Left lung (tissue), 10 donors: ENCODE measurements around the gene MICAL2. TPM values are rescaled to one million over a fixed set of nuclear protein-coding genes. Genes with fewer than 3 reads are reported as not detected.

Source experiments
- ATAC-seq: fragments of 200-7000 bp; cut with Tn5 transposase; one replicate; pipeline ENCODE4 v1.9.1; 2020; ENCODE audit warnings: moderate library complexity
- DNase-seq, 4 donors: peaks; one replicate each; pipeline ENCODE4 v3.0.0-alpha.2; 2013 to 2020
- H3K27ac ChIP-seq, 2 donors: fragments of 200-600 bp; sonication (generic) in 1 of 2; one replicate each; pipeline versions ENCODE4 v1.5.0 to v1.8.0; 2020 to 2021
- H3K27me3 ChIP-seq, 2 donors: fragments of 200-600 bp; sonication (generic) in 1 of 2; one replicate each; pipeline versions ENCODE4 v1.5.0 to v1.8.0; 2020 to 2021
- H3K36me3 ChIP-seq, 2 donors: fragments of 200-600 bp; sonication (generic) in 1 of 2; one replicate each; pipeline versions ENCODE4 v1.5.0 to v1.8.0; 2020 to 2021
- H3K4me1 ChIP-seq, 2 donors: fragments of 200-600 bp; one replicate each; pipeline ENCODE4 v1.8.0; 2021
- H3K4me3 ChIP-seq, 2 donors: fragments of 200-600 bp; sonication (generic) in 1 of 2; one replicate each; pipeline versions ENCODE4 v1.5.0 to v1.8.0; 2020 to 2021; ENCODE audit warnings: mild to moderate bottlenecking in 1 of 2
- H3K9me3 ChIP-seq, 2 donors: fragments of 200-600 bp; sonication (generic) in 1 of 2; one replicate each; pipeline versions ENCODE4 v1.5.0 to v1.8.0; 2020 to 2021
- intact Hi-C, 2 donors: fragments of 100-400 bp; cut with DNase I; formaldehyde crosslinking; loops; one replicate each; pipeline versions ENCODE4 v1.11.2 to v1.14.2; 2022
- polyA plus RNA-seq, 6 donors: library from polyadenylated mRNA; unstranded; fragments of 120-200 nt; gene quantifications; one replicate each; pipeline ENCODE4 v1.2.1, GENCODE V29; 2013; ENCODE audit not compliant: insufficient read length in 6 of 6
- total RNA-seq, 2 donors: library from RNA; stranded (reverse); fragmentation: NEBNext Ultra II Directional; extraction: Animal tissue kit (Norgen Biotek cat#: 25700); gene quantifications; one replicate each; pipeline ENCODE4 v1.2.1, GENCODE V29; 2021
- TF ChIP-seq, protein P1 (sequence below), 2 donors: fragments of 200-600 bp; sonication (generic) in 1 of 2; IDR thresholded peaks; one replicate each; pipeline versions ENCODE4 v1.5.0 to v1.8.0; 2021; ENCODE audit warnings: antibody characterized with exemption in 2 of 2
- donor health status: DM: no; HTN: yes; CAD: no.
- donor health status: DM: no; HTN: no; CAD: no.

Gene MICAL2
- total and polyA plus RNA-seq, 8 donors, result 49.8 to 293 (median 89.4) TPM

- Histone ChIP-seq H3K36me3 (peaks cover 0 to 85% of the 10 kb centered on the region in 2 donors), H3K27ac (no peak overlapping the region), H3K27me3 (no peaks in the 10 kb centered on the region), H3K4me1 (peaks cover 16 to 36% of the 10 kb centered on the region in 2 donors), H3K4me3 (no peak overlapping the region), H3K9me3 (no peaks in the 10 kb centered on the region)
- DNase-seq (no peak), ATAC-seq (no peak)
- intact Hi-C loops, result no loop called here
- TF ChIP-seq, protein P1, sequence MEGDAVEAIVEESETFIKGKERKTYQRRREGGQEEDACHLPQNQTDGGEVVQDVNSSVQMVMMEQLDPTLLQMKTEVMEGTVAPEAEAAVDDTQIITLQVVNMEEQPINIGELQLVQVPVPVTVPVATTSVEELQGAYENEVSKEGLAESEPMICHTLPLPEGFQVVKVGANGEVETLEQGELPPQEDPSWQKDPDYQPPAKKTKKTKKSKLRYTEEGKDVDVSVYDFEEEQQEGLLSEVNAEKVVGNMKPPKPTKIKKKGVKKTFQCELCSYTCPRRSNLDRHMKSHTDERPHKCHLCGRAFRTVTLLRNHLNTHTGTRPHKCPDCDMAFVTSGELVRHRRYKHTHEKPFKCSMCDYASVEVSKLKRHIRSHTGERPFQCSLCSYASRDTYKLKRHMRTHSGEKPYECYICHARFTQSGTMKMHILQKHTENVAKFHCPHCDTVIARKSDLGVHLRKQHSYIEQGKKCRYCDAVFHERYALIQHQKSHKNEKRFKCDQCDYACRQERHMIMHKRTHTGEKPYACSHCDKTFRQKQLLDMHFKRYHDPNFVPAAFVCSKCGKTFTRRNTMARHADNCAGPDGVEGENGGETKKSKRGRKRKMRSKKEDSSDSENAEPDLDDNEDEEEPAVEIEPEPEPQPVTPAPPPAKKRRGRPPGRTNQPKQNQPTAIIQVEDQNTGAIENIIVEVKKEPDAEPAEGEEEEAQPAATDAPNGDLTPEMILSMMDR (IDR thresholded peaks at IDR 0.05), result no peak
Measured at GRCh38 chr11:12212821-12213185, 102.4 kb downstream of the MICAL2 start.

DNA sequence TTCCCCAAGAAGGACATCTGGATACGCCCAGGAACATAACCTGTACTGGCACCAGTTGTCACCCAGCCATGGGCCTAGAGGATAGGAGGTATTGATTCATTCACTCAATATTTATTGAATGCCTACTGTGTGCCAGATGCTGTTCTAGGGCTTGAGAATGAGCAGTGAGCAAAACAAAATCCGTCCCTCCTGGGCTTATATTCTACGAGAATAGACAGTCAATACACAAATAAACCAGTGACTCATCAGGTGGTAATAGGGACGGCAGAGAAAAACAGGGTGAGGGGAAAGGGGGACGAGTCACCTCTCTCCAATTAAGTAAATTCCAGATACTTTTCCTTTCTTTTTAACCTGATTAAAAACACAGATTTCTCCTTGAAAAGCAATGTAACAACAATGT, 103.5 kb downstream of the MICAL2 start:
- intact Hi-C loops, result no loop called here

GRCh38 chr11:12214751-12215150, 104.4 kb downstream of the MICAL2 start:
- intact Hi-C loops, result no loop called here
- Histone ChIP-seq H3K9me3 (no peaks in the 10 kb centered on the region), H3K27ac (peak overlapping the region in 1 of 2 donors; percentile 62), H3K36me3 (peaks cover 0 to 77% of the 10 kb centered on the region in 2 donors), H3K27me3 (no peaks in the 10 kb centered on the region), H3K4me3 (no peak overlapping the region), H3K4me1 (peaks cover 16 to 37% of the 10 kb centered on the region in 2 donors)
- DNase-seq, result no peak
- peak; percentile 64 for ATAC-seq
- TF ChIP-seq, protein P1 (IDR thresholded peaks at IDR 0.05), result no peak

More for the DNA sequence above, 103.5 kb downstream of the MICAL2 start:
- no peak overlapping the region for H3K4me3 ChIP-seq
- TF ChIP-seq, protein P1 (IDR thresholded peaks at IDR 0.05), result no peak
- no peaks in the 10 kb centered on the region for H3K9me3 ChIP-seq
- H3K4me1 ChIP-seq, result peaks cover 16 to 36% of the 10 kb centered on the region in 2 donors
- no peaks in the 10 kb centered on the region for H3K27me3 ChIP-seq
- no peak for DNase-seq
- H3K36me3 ChIP-seq, result peaks cover 0 to 85% of the 10 kb centered on the region in 2 donors
- ATAC-seq, result no peak
- H3K27ac ChIP-seq, result peak overlapping the region in 1 of 2 donors; percentile 62

DNA sequence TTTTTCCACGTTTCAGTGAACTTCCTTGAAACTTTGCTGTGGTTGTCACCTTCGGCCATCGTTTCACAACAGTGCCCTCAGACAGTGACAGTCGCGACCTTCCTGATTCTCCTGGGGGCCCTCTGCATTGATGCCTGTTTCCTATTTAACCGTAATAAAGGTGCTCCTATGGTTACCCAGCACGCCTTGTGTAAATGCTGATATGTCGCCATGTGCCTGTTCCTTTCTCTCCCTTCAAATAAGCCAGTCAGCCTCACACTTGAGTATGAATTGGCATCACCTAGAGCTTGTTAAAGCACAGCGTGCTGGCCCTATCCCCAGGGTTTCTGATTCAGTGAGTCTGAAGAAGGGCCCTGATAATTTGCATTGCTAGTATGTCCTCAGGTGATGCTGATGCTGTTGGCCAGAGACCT, 104.8 kb downstream of the MICAL2 start:
- DNase-seq (no peak), ATAC-seq (peak; percentile 65)
- H3K27ac ChIP-seq, result peak overlapping the region; percentile 26 to 62
- H3K36me3 ChIP-seq, result peaks cover 0 to 76% of the 10 kb centered on the region in 2 donors
- TF ChIP-seq, protein P1 (IDR thresholded peaks at IDR 0.05), result no peak
- no peak overlapping the region for H3K4me3 ChIP-seq
- no peaks in the 10 kb centered on the region for H3K9me3 ChIP-seq
- H3K27me3 ChIP-seq, result no peaks in the 10 kb centered on the region
- H3K4me1 ChIP-seq, result peaks cover 18 to 41% of the 10 kb centered on the region in 2 donors
- intact Hi-C loops, result no loop called here

DNA sequence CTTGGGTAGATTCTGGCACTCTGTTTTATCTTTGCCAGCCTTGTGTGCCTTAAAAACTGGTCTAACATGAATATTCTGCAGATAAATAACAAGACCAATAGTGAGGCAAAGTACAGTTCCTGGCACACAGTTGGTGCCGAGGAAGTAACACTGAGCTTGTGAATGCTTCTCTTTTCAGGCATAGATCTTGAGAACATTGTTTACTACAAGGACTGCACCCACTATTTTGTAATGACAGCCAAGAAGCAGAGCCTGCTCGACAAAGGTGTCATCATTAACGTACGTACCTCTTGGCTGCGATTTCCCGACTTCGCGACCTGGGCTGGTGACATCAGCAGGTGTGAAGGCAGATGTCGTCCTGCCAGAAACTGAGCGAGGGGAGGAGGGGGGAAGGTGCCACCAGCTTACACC, 105.7 kb downstream of the MICAL2 start:
- intact Hi-C loops, result no loop called here
- Histone ChIP-seq H3K36me3 (peaks cover 0 to 76% of the 10 kb centered on the region in 2 donors), H3K9me3 (no peaks in the 10 kb centered on the region), H3K4me3 (no peak overlapping the region), H3K27me3 (no peaks in the 10 kb centered on the region), H3K4me1 (peaks cover 24 to 50% of the 10 kb centered on the region in 2 donors), H3K27ac (peak overlapping the region; percentile 26 to 62)
- TF ChIP-seq, protein P1 (IDR thresholded peaks at IDR 0.05), result no peak
- ATAC-seq (no peak), DNase-seq (no peak)
